NAMALWA (cell line): ENCODE data around the gene CYFIP1.
A peak's percentile ranks its signal among the peaks of the same experiment; 100 is the strongest.

ENCODE experiments used
- DNase-seq: peaks from one replicate; pipeline ENCODE4 v3.0.0-alpha.2; 2015; ENCODE audit warnings: low spot score

CYFIP1 gene

GRCh38 chr15:22868495-22868894 lies 111.7 kb downstream of the CYFIP1 start:
- no peak for DNase-seq

GRCh38 chr15:22867886-22868285 lies 112.3 kb downstream of the CYFIP1 start:
- DNase-seq, result no peak

GRCh38 chr15:22866079-22866478 lies 114.1 kb downstream of the CYFIP1 start:
- DNase-seq, result no peak

DNA sequence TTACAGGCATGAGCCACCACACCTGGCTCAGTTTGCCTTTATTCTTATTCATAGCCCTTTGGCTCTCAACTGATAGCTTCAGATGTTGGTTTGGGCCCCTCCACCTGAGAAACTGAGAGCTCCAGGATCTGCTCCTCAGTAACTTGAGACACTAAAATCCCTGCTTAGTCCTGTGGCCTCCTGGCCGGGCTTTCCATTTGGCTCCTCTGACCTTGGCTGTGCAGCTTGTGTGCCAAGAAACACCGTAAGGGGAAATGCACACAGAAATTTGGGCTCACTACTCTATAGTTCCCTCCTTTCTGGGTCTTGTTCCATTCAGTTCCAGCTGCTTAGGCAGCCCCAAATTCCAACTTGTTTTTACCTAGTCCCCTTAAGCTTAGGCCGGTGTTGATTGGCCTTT lies 116.8 kb downstream of the CYFIP1 start:
- DNase-seq, result no peak

DNA sequence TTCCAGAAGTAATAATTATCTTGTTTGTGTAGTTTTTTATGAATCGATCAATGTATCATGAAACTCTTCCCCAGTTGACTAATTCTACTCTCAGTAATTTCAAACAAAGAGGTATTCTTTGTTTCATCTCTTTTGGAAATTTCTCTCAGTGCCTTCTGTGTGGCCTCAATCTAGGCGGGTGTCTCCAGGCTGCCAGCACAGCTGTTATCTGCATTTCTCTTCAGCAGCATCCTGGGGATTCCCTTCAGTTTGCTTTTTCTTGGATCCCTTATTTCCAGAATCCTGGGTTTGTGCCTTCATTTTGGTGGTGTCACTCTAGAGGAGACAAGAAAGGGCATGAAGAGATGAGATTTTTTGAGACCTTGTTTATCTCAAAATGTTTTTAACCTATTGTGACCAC lies 119.0 kb downstream of the CYFIP1 start:
- no peak for DNase-seq

DNA sequence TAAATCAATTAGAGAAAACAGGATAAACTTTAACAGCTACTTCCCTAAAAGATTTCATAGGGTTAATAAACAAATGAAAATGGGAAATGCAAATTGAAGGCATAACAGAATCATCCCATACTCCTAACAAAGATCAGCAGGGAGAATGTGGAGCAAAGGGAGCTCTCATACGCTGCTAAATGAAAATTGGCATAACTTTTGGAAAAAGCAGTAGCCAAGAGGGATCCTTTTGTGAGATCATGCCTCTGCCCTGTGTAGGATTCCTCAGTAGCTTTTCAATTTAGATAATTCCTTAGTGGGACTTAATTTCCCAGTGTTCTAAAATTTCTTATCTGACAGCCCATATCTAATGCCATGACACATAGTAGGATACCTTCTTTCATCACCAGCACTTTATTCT lies 123.5 kb downstream of the CYFIP1 start:
- DNase-seq, result no peak

- DNase-seq, result no peak
Measured at GRCh38 chr15:22855791-22856190, 124.4 kb downstream of the CYFIP1 start.

GRCh38 chr15:22851513-22851912 lies 128.7 kb downstream of the CYFIP1 start:
- no peak for DNase-seq

- DNase-seq, result no peak
Measured at GRCh38 chr15:22850055-22850454, 130.1 kb downstream of the CYFIP1 start.

DNA sequence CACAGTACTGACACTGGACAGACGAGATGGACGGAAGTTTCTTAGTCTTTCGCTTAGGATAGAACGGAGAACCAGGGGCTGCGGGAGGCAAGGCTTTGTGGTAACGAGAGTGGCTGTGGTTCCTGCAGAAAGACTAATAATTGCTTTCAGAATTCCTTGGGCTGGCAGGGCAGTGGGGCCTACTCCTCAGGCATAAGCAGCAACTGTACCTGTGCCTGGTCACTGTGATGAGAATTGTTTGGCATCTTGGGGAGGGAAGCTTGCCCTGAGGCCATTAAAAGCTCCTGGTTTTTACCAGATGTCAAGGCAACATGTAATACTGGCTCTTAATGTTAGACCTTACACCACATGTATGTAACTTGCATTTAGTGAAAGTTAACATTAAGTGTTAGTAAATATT lies 134.1 kb downstream of the CYFIP1 start:
- no peak for DNase-seq

- DNase-seq, result no peak
Measured at GRCh38 chr15:22845289-22845900, 134.8 kb downstream of the CYFIP1 start.

DNA sequence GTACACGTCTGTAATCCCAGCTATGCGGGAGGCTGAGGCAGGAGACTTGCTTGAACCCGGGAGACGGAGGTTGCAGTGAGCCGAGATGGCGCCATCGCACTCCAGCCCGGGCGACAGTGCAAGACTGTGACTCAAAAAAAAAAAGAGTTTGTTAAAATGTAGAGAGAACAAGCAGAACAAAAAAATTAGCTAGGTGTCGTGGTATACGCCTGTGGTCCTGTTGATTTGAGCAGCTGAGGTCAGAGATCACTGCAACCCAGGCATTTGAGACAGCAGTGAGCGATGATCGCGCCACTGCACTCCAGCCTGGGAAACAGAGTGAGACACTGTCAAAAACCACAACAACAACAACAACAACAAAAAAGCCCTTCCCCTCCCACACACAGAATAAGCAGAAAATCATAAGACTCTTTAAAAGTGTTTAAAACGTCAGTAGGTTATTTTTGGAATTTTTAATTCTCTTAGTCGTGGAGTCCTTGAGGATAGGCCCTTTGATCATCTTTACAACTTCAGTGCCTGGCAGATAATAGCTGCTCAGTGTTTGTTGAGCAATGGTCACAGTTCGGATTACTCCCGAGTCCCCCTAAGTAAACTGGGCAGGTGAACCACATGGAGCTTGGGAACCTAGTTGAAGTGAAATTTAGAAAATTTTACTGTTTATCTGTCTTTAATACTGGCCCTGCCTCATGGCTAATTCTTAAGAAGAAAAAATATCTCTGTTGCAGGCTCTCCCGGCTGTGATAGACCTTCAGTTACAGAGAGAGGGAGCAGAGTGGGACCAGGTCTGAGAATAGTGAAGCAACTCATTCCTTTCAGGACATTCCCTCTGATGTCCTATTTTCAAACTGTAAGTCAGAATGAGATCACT lies 135.5 kb downstream of the CYFIP1 start:
- no peak for DNase-seq

GRCh38 chr15:22839046-22839695 lies 141.0 kb downstream of the CYFIP1 start:
- DNase-seq, result peak; percentile 84

GRCh38 chr15:22838292-22839042 lies 141.7 kb downstream of the CYFIP1 start, which contains the start of gene NIPA2:
TSS of gene NIPA2 (plus strand) at chr15:22838666. CDS start at chr15:22851732, 13,066 bp downstream.
- DNase-seq, result peak; percentile 97

- DNase-seq, result no peak
Measured at GRCh38 chr15:22831473-22831872, 148.7 kb downstream of the CYFIP1 start.

DNA sequence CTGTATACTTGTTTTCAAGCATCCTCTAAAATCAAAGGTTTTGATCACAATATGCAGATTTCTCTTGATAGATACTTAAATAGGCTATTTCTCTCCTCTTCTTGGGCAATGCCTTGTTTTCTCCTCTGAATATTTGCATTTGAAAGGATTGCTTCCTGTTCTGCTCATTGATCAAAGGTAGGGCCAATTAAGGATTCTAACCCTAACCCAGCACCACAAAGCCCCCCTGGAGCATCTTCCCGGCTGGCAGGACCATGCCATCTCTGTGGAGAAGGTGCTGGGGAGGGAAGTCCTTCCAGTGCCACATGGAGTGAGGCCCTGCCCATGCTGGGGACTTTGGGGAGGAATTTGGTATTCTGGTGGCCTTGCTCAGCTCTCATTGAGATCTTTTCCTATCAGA lies 153.0 kb downstream of the CYFIP1 start:
- DNase-seq, result no peak

GRCh38 chr15:22823495-22824128 lies 156.6 kb downstream of the CYFIP1 start:
- no peak for DNase-seq

- no peak for DNase-seq
Measured at GRCh38 chr15:22819651-22820050, 160.5 kb downstream of the CYFIP1 start.
